NCI-H2171 treated with DMSO at 0.1 percent for 48 hours (cell line): Measurements from ENCODE around the gene BCAP29.
"Not testable (repeated sequence)": the region's sequence is repeated elsewhere in the genome, so short reads cannot be mapped to it uniquely, and the experiment has no call there.

Experiments used
- DNase-seq: peaks from one replicate; lab custom pipeline; 2025; lab: John Stamatoyannopoulos, UW

BCAP29 gene, protein sequence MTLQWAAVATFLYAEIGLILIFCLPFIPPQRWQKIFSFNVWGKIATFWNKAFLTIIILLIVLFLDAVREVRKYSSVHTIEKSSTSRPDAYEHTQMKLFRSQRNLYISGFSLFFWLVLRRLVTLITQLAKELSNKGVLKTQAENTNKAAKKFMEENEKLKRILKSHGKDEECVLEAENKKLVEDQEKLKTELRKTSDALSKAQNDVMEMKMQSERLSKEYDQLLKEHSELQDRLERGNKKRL

DNA sequence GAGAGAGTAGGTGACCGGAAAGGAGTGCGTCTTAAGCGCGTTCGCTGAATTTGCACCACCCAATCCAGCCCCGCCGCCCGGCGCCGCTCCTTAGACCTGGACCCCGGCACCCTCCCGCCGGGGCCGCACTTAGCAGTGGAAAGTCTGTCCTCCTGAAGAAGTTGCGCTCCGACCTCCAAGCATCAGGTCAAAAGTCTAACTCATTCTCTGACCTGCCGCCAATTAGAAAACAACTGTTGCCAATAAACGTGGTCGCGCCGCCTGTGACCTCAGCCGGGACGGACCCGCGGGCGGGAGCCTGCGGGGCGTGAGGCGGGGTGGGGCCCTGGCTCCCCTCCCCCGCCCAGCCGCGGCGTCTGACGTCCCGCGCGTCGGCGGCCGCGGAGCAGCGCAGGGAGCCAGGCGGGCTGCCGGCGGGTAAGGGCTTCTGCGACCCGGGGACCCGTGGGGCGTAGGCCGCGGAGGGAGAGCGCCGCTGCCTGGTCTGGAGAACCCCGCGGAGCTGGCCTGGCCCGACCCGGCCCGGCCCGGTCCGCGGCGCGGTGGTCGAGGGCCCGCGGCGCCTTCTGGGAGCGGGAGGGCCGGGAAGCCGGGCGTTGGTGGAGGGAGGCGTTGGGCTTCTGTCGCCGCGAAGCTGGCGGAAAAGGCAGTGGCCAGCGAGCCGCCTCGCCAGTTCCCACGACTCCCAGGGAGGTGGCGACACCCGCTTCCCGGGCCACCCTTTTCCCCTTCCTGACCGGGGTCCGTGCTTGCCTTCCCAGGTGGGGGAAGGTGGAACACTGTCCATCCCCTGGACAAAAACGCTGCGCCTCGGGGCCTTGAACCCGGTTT is at the start of gene BCAP29:
BCAP29 (plus strand) TSS at position 362 of the 831 bp plus-strand sequence. CDS start 527 bp downstream, outside the sequence.
- DNase-seq, result peak; percentile 67

- DNase-seq, result no peak
These were observed 49.3 kb upstream of the BCAP29 start for GRCh38 chr7:107530751-107531150.

DNA sequence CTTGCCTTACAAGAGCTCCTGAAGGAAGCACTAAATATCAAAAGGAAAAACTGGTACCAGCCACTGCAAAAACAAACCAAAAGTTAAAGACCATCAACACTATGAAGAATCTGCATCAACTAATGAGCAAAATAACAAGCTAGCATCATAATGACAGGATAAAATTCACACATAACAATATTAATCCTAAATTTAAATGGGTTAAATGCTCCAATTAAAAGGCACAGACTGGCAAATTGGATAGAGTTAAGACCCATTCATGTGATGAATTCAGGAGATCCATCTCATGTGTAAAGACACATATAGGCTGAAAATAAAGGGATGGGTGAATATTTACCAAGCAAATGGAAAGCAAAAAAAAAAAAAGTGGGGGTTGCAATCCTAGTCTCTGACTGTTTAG is 45.9 kb upstream of the BCAP29 start:
- DNase-seq, result no peak

- DNase-seq, result not testable (repeated sequence)
These were observed 42.8 kb upstream of the BCAP29 start for GRCh38 chr7:107537228-107537627.

DNA sequence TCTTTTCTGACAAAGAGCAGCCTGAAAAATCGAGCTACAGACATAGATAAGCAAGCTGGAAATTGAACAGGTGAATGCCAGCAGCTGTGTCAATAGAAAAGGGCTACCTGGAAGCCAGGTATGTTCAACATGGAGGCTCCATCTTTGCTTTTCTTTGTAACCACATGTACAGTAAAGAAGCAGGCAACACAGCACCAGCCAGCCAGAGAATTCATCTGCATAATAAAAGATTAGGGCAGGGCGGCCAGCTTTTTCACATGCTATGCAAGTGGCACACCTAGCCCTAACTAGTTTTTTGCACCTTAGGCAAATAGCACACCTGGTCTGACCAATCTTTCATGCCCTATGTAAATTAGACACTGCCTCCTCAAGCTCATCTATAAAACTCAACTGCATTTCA is 42.0 kb upstream of the BCAP29 start:
- no peak for DNase-seq

- DNase-seq, result no peak
These were observed 36.6 kb upstream of the BCAP29 start for GRCh38 chr7:107543338-107543993.

- DNase-seq, result no peak
These were observed 35.0 kb upstream of the BCAP29 start for GRCh38 chr7:107544848-107545591.

- no peak for DNase-seq
These were observed 28.1 kb upstream of the BCAP29 start for GRCh38 chr7:107551936-107552335.

DNA sequence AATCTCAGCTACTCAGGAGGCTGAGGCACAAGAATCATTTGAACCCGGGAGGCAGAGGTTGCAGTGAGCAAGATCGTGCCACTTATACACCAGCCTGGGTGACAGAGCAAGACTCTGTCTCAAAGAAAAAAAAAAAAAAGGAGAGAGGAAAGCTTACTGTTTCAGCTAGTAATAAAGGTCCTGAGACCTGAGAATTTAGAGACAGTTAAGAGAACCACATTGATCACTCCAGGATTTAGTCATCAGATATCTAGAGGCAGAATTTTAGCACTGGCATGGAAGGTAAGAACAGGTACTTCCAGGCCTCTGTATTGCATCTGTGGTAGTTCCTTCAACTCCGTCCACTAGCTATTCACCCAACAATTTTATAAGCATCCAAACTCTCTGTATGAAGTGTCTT is 24.2 kb upstream of the BCAP29 start:
- no peak for DNase-seq

DNA sequence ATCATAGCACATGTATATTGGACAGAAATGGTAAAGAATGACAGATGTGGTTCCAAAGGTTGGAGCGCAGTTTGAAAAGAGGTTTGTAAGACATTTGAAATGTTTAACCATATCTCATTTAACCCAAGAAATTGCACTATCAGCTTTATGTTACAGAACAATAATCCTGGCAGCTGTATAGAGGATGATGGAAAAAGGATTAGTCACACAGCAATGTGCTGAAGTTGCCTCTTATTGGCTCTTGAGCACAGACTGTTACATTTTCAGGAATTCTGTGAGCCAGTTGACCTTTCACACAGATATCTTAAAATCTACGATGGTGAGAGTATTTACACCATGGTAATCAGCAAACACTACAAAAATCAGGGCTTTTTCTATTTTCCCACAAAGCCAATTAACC is 20.2 kb upstream of the BCAP29 start:
- no peak for DNase-seq

- DNase-seq, result no peak
These were observed 19.0 kb upstream of the BCAP29 start for GRCh38 chr7:107560898-107561516.

DNA sequence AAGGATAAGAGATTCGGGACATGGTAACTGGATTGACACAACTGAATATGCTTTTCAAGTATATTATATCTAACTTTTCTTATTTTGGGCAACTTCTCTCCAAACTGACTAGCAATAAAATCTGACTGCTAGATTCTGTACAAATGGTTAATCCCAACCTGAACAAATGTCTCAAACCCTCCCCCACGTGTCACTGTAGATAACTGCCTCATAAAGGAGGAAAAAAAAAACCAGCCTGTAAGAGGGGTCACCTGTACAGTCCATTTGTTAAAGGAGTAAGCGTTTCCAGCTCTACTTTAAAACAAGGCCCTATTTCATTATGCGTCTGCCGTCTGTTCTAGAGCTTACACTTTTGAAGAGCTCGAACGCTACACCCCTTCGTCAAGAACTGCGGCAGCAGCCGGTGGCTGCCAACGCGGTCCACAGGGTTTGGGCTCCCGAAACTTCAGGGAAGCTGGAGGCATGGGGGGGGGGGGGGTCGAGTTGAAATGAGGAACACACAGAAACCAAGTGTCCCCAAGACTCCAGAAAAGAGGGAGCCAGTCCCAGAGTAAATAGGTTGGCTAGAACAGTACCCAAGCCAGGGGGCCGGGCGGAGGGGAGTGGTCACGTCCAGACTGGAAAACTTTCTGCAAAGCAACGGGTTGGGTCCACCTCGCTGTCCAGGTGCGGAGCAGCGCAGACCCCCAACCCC is 16.8 kb upstream of the BCAP29 start:
- DNase-seq, result peak; percentile 25

DNA sequence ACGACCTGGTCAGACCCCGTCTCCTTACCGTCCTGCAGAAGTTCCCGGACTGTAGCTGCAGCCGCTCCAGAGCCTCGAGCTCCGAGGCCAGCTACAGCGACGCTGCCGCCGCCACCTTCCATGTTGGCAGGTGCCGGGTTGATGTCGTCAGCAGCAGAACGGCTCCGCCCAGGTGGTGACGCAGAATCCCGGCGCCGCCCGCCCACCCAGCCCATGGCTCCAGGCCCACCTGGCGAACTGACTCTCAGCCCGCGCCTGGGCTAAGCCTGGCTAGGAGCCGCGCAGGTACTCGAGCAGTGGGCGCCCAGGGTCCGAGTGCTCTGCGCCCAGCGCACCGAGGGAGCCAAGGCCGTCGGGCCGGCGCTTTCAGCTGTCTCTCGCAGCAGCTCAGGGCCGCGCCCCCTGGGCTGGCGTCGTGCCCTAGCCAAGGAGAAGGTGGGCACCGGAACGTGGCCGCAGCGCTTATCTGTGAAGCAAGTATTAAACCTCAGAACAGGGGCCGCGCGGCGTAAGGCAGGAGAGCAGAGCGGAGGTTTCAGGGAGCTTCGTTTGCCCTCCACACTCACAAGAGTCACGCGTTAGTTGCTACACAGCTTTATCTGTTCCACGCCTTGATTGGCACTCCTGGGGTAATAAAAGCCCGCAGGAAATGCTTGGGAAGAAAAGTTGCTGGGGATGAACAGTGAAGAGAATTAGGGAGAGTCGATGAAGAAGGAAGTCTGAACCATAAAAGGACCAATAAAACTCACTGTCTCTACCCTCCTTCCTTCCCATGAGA is 16.1 kb upstream of the BCAP29 start, which contains the start of the genes COG5 and DUS4L:
COG5 (minus strand) TSS at position 146 of the 778 bp plus-strand sequence; CDS start at position 122, 24 bp downstream.
DUS4L (plus strand) TSS at position 197 of the 778 bp plus-strand sequence. CDS start 3,100 bp downstream, outside the sequence.
- DNase-seq, result peak; percentile 77

GRCh38 chr7:107564553-107565298 is 15.3 kb upstream of the BCAP29 start:
- DNase-seq, result no peak

- DNase-seq, result no peak
These were observed 9.7 kb upstream of the BCAP29 start for GRCh38 chr7:107570298-107570697.

DNA sequence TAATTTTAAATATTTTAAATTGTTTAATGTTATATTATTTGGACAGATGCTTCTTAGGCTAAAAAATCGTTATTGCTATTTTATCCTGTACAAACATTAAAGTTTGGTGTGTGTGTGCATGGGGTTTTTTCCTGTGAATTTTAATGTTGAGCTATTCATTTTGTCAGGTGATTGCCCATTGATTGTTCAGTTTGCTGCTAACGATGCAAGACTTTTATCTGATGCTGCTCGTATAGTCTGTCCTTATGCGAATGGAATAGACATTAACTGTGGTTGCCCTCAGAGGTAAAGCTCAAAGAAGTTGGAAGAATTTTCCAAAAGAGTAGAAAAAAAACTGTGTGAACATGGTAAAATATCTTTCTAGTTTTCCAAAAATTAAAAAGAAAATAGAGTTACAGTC is 6.5 kb upstream of the BCAP29 start:
- DNase-seq, result no peak

DNA sequence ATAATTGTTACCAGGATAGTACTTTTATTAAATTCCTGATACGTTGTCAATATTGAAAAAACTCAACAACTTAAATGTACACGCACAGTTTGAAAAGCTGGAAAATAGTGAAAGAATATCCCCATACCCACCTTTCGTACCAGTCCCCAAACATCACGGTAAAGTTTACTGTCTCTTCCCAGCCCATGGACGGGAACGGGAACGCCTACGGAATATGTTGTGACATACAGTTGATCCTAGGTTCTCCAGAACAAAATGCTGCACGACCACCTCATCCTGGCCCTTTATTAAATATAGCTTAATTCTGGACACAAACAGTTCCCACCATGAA is 527 bp upstream of the BCAP29 start:
- DNase-seq, result no peak

DNA sequence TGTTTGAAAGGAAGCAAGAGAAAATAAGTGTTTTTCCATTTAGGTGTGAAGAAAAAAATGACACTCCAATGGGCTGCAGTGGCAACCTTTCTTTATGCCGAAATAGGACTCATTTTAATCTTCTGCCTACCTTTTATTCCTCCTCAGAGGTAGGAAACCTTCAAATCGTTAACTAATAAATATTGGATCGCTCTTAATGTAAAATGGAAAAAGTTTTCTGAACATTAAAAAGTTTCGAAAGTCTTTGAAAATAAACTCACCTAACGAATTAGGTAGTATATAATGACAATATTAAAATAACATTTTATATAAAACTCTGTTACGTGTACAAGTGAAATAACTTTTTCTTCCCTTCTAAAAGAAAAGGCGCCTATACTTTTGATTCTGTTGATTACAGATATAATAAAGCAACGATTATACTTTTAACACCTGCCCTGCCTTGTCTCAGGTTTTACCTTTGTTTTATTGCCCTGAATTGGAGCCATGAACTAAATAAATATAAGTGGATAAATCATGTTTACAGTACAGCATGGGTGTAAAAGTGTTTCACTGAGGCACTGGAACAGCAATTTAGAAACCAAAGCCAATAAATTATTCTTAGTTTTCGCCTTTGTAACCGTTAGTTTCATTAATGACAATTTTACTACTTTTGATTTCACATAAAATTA is 804 bp downstream of the BCAP29 start:
- DNase-seq, result no peak
